Endothelial cell of umbilical vein (primary cell): ENCODE results near the gene DLG5. TPM values are rescaled to one million over a fixed set of nuclear protein-coding genes. Genes with fewer than 3 reads are reported as not detected.

Experiments
- BruUV-seq: library from RNA; stranded (reverse); fragments of 400-500 nt; replicated peaks from 2 replicates; lab custom pipeline; 2021; lab: Mats Ljungman, UMichigan
- CTCF ChIA-PET: fragments of 300-600, 350-600 bp; sonication (Branson Sonifier 250); formaldehyde crosslinking; loops from one replicate; lab custom pipeline; 2021; ENCODE audit warnings: antibody characterized with exemption, inconsistent platforms; lab: Charles Lee
- POLR2A ChIA-PET: fragments of 300-600, 350-600 bp; sonication (Branson Sonifier 250); formaldehyde crosslinking; loops from one replicate; lab custom pipeline; 2021; ENCODE audit warnings: antibody characterized with exemption, inconsistent platforms; lab: Charles Lee
- DNase-seq: peaks from one replicate; pipeline ENCODE4 v3.0.0-alpha.2; 2011; ENCODE audit warnings: low read depth, low spot score
- FAIRE-seq: peaks from 2 replicates; lab custom pipeline; 2011; peaks lifted over from hg19 to GRCh38; lab: Jason Lieb, UNC
- H2AFZ ChIP-seq: 2 replicates; pipeline ENCODE4 v1.6.0; 2012; ENCODE audit warnings: low read depth, low read length, control low read depth, inconsistent platforms
- H3K27ac ChIP-seq: 2 replicates; pipeline ENCODE4 v1.5.1; 2011; ENCODE audit warnings: low read depth, mild to moderate bottlenecking, control low read depth, low read length, moderate library complexity; ENCODE audit not compliant: insufficient read depth
- H3K27me3 ChIP-seq, 2 experiments: 2 replicates each; pipeline versions ENCODE4 v1.6.0 to v1.6.1; 2011; ENCODE audit warnings: low read length in 2 of 2, mixed read lengths in 1 of 2; ENCODE audit not compliant: control insufficient read depth in 2 of 2, insufficient read depth in 2 of 2
- H3K36me3 ChIP-seq, 2 experiments: 2 replicates in 1 of 2; 3 replicates in 1 of 2; pipeline ENCODE4 v1.5.1; 2011; ENCODE audit warnings: low read length in 2 of 2, mild to moderate bottlenecking in 1 of 2, moderate library complexity in 1 of 2; ENCODE audit not compliant: control insufficient read depth in 2 of 2, insufficient read depth in 2 of 2; ENCODE audit errors: extremely low read depth in 1 of 2
- H3K4me1 ChIP-seq: 3 replicates; pipeline ENCODE4 v1.5.1; 2011; ENCODE audit warnings: mild to moderate bottlenecking, low read length; ENCODE audit not compliant: control insufficient read depth, insufficient read depth; ENCODE audit errors: extremely low read depth
- H3K4me2 ChIP-seq: 2 replicates; pipeline ENCODE4 v1.6.1; 2011; ENCODE audit warnings: low read length, control low read depth, mixed read lengths; ENCODE audit not compliant: insufficient read depth
- H3K4me3 ChIP-seq, 3 experiments: fragments of 200-600 bp in 1 of 3; sonication (generic), shearing (Covaris generic) in 1 of 3; replicated peaks in 1 of 3; 2 replicates each; pipeline ENCODE4 v1.5.1; 2011 to 2016; ENCODE audit warnings: control low read depth in 3 of 3, low read length in 3 of 3, mild to moderate bottlenecking in 2 of 3, inconsistent platforms in 1 of 3, low read depth in 1 of 3, moderate library complexity in 1 of 3; ENCODE audit not compliant: insufficient read depth in 1 of 3
- H3K79me2 ChIP-seq: 2 replicates; pipeline ENCODE4 v1.6.0; 2012; ENCODE audit warnings: low read length, inconsistent platforms; ENCODE audit not compliant: control insufficient read depth, insufficient read depth
- H3K9ac ChIP-seq: replicated peaks from 2 replicates; pipeline ENCODE3; 2011; ENCODE audit warnings: low read length, control low read depth; ENCODE audit not compliant: insufficient read depth; ENCODE audit errors: extremely low read depth
- H3K9me1 ChIP-seq: replicated peaks from 3 replicates; pipeline ENCODE4 v1.6.0; 2011; ENCODE audit warnings: mild to moderate bottlenecking, low read length; ENCODE audit not compliant: control insufficient read depth, insufficient read depth; ENCODE audit errors: extremely low read depth
- H3K9me3 ChIP-seq: replicated peaks from 2 replicates; pipeline ENCODE4 v1.5.1; 2012; ENCODE audit warnings: low read length, inconsistent platforms; ENCODE audit not compliant: control insufficient read depth, insufficient read depth
- H4K20me1 ChIP-seq: replicated peaks from 2 replicates; pipeline ENCODE3; 2011; ENCODE audit warnings: mild to moderate bottlenecking, low read length; ENCODE audit not compliant: control insufficient read depth, insufficient read depth; ENCODE audit errors: extremely low read depth
- CTCF ChIP-seq, 2 donors: IDR thresholded peaks; 1 replicate in 1 of 2; 2 replicates in 1 of 2; pipeline ENCODE4 v1.5.1; 2011; ENCODE audit warnings: low read length in 2 of 2, mild to moderate bottlenecking in 2 of 2, moderate library complexity in 2 of 2, control low read depth in 1 of 2, inconsistent platforms in 1 of 2, low read depth in 1 of 2; ENCODE audit not compliant: insufficient read depth in 1 of 2; ENCODE audit errors: extremely low read depth in 1 of 2
- EZH2 ChIP-seq: IDR thresholded peaks from 2 replicates; pipeline ENCODE4 v1.6.1; 2012; ENCODE audit warnings: borderline replicate concordance, low read depth, mild to moderate bottlenecking, moderate library complexity, low read length, inconsistent platforms; ENCODE audit not compliant: severe bottlenecking
- FOS ChIP-seq: IDR thresholded peaks from 2 replicates; pipeline ENCODE4 v1.6.1; 2011; ENCODE audit warnings: mild to moderate bottlenecking, low read length, moderate library complexity, borderline replicate concordance; ENCODE audit not compliant: insufficient read depth
- GATA2 ChIP-seq: IDR thresholded peaks from 2 replicates; pipeline ENCODE4 v1.7.0; 2011; ENCODE audit warnings: low read depth, mild to moderate bottlenecking, moderate library complexity, mixed read lengths, low read length; ENCODE audit not compliant: insufficient read length, insufficient read depth
- JUN ChIP-seq: IDR thresholded peaks from 2 replicates; pipeline ENCODE4 v1.6.1; 2011; ENCODE audit warnings: borderline replicate concordance, low read depth; ENCODE audit not compliant: insufficient read length, insufficient read depth
- MAX ChIP-seq: IDR thresholded peaks from 2 replicates; pipeline ENCODE4 v1.6.1; 2011; ENCODE audit not compliant: insufficient read depth, insufficient read length
- MYC ChIP-seq: IDR thresholded peaks from one replicate; pipeline ENCODE4 v1.6.1; 2011; ENCODE audit warnings: mild to moderate bottlenecking, low read depth, low read length
- POLR2A ChIP-seq: IDR thresholded peaks from 2 replicates; pipeline ENCODE4 v1.6.1; 2012; ENCODE audit warnings: low read depth, mild to moderate bottlenecking, control low read depth, low read length
- POLR2AphosphoS5 ChIP-seq: IDR thresholded peaks from 2 replicates; pipeline ENCODE4 v1.6.1; 2012; ENCODE audit warnings: low read depth, mild to moderate bottlenecking, control low read depth, low read length, moderate library complexity; ENCODE audit not compliant: insufficient read depth
- dilution Hi-C: fragments of 300-500 bp; cut with MboI; formaldehyde crosslinking; loops from one replicate; pipeline ENCODE4 v1.15.0; 2019; ENCODE audit warnings: low sequenced_read_pairs; ENCODE audit not compliant: extremely low pct_ligation_motif_present
- intact Hi-C: fragments of 100-400 bp; cut with micrococcal nuclease; formaldehyde crosslinking; loops from one replicate; pipeline ENCODE4 v1.10.0; 2022
- polyA plus RNA-seq, 4 experiments: library from polyadenylated mRNA; depleted of rRNA in 3 of 4; stranded (reverse) in 3 of 4; unstranded in 1 of 4; fragments of >200 nt; gene quantifications; 2 replicates each; pipeline versions ENCODE4 v1.2.1 to v1.2.3, GENCODE V29; 2011 to 2012; ENCODE audit warnings: missing spikeins in 1 of 4
- total RNA-seq: library from RNA; stranded (reverse); gene quantifications from 2 replicates; pipeline ENCODE4 v1.2.3, GENCODE V29; 2021

Gene DLG5
- total and polyA plus RNA-seq, 2 donors (not counting 3 experiments of a cell fraction or from before 2014, with no cell fraction given), result 12.3 to 24.9 TPM

- intact Hi-C loops, result no loop called here
- no peak overlapping the region for H3K4me3 ChIP-seq
- no peaks in the 10 kb centered on the region for H3K9me3 ChIP-seq
- no peak for DNase-seq
- H4K20me1 ChIP-seq, result no peaks in the 10 kb centered on the region
- H3K9ac ChIP-seq, result no peak overlapping the region
- no peak overlapping the region for H2AFZ ChIP-seq
- POLR2A ChIA-PET, result no interaction called here
- peaks cover 2% of the 10 kb centered on the region in 2 experiments for H3K27me3 ChIP-seq
- no peak for FAIRE-seq
- dilution Hi-C loops, result no loop called here
- CTCF ChIA-PET, result no interaction called here
- H3K79me2 ChIP-seq, result no peaks in the 10 kb centered on the region
- no peak overlapping the region for H3K27ac ChIP-seq
- H3K36me3 ChIP-seq, result no peaks in the 10 kb centered on the region
- H3K4me1 ChIP-seq, result no peaks in the 10 kb centered on the region
- BruUV-seq, result no TSS peak
- TF ChIP-seq CTCF (IDR thresholded peaks at IDR 0.05; ENCODE audit: extremely low read depth in 1 of 2, insufficient read depth in 1 of 2, low read depth in 1 of 2, low read length in 2 of 2) (no peak), JUN (no peak), MYC (no peak), MAX (no peak), FOS (no peak), POLR2AphosphoS5 (no peak), GATA2 (no peak), EZH2 (no peak), POLR2A (no peak)
- no peak overlapping the region for H3K4me2 ChIP-seq
- no peaks in the 10 kb centered on the region for H3K9me1 ChIP-seq
These were observed 35.1 kb upstream of the DLG5 start for GRCh38 chr10:77961668-77962067.
